Progenitor cell of endocrine pancreas (in vitro differentiated cells): ENCODE results near the gene TBC1D2. TPM values are rescaled to one million over a fixed set of nuclear protein-coding genes. Genes with fewer than 3 reads are reported as not detected.

Experiments used
- DNase-seq: peaks from one replicate; pipeline ENCODE4 v3.0.0; 2021; ENCODE audit warnings: low spot score; ENCODE audit not compliant: unreplicated experiment
- H3K27ac Mint-ChIP-seq: 2 replicates; pipeline ENCODE4 v1.8.0; 2021; ENCODE audit warnings: mild to moderate bottlenecking, moderate library complexity, mixed read lengths
- H3K27me3 Mint-ChIP-seq: 2 replicates; pipeline ENCODE4 v1.8.0; 2021; ENCODE audit warnings: mixed read lengths
- H3K36me3 Mint-ChIP-seq: 2 replicates; pipeline ENCODE4 v1.8.0; 2022; ENCODE audit warnings: mixed read lengths; ENCODE audit not compliant: insufficient read depth
- H3K4me1 Mint-ChIP-seq: 2 replicates; pipeline ENCODE4 v1.8.0; 2021; ENCODE audit warnings: low read depth, mixed read lengths
- H3K4me3 Mint-ChIP-seq: 2 replicates; pipeline ENCODE4 v1.8.0; 2021; ENCODE audit warnings: low read depth, mild to moderate bottlenecking, moderate library complexity, mixed read lengths
- H3K9me3 Mint-ChIP-seq: 2 replicates; pipeline ENCODE4 v1.8.0; 2021; ENCODE audit warnings: low read depth, mixed read lengths
- CTCF ChIP-seq: fragments of 200-600 bp; sonication (generic); IDR thresholded peaks from one replicate; pipeline ENCODE4 v1.5.0; 2021; ENCODE audit warnings: antibody characterized with exemption, mild to moderate bottlenecking; ENCODE audit not compliant: unreplicated experiment
- microRNA-seq: library from miRNA; unstranded; fragments of <30 nt; microRNA quantifications from one replicate; pipeline ENCODE4 v1.1.0, GENCODE V29; 2020; ENCODE audit warnings: borderline number of aligned reads; ENCODE audit not compliant: unreplicated experiment
- total RNA-seq: library from RNA; stranded (reverse); gene quantifications from 2 replicates; pipeline ENCODE4 v1.2.1, GENCODE V29; 2021

The TBC1D2 gene
- total RNA-seq, 1 donor from 2014 or later, result 8.5 TPM

DNA sequence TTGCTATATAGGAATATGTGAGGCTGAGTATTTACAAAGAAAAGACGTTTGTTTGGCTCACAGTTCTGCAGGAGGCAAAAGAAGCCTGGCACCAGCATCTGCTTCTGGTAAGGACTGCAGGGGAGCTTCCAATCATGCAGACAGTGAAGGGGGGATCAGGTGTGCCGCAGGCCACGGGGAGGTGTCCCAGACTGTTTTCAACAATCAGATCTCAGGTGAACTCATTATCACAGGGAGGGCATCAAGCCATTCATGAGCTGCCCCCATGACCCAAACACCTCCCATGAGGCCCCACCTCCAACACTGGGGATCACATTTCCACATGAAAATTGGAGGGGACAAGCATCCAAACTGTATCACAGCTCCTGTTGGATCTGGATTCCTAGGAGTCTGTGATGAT lies 106.0 kb downstream of the TBC1D2 start:
- no peaks in the 10 kb centered on the region for H3K36me3 Mint-ChIP-seq
- peaks cover 9% of the 10 kb centered on the region for H3K4me1 Mint-ChIP-seq
- no peak for DNase-seq
- TF ChIP-seq CTCF, result no peak
- H3K9me3 Mint-ChIP-seq, result no peaks in the 10 kb centered on the region
- no peak overlapping the region for H3K27ac Mint-ChIP-seq
- no peaks in the 10 kb centered on the region for H3K27me3 Mint-ChIP-seq
- H3K4me3 Mint-ChIP-seq, result no peak overlapping the region

Small RNA genes within 50 kb of the gene (microRNA-seq; reads per million reads assigned to microRNA genes)
- gene MIR6854, result not detected

Other genes with a start within 250 kb of the TBC1D2 start
- 31.9 and 33.8 TPM in 2 replicates for gene NANS, start 198.9 kb downstream of the TBC1D2 start, total RNA-seq
- 2.9 and 3.1 TPM in 2 replicates for gene TRIM14, start 136.4 kb downstream of the TBC1D2 start, total RNA-seq
- gene CORO2A, start 63.0 kb downstream of the TBC1D2 start, total RNA-seq, result 6.0 and 7.0 TPM in 2 replicates